SH-SY5Y (cell line): ENCODE measurements around the gene G0S2.

ENCODE experiments used
- GATA2 ChIP-seq: IDR thresholded peaks from 2 replicates; pipeline ENCODE4 v1.6.1; 2011; ENCODE audit warnings: mild to moderate bottlenecking, low read depth, low read length
- GATA3 ChIP-seq: IDR thresholded peaks from 2 replicates; pipeline ENCODE4 v1.6.1; 2011; ENCODE audit warnings: low read depth, mild to moderate bottlenecking, low read length, moderate library complexity

DNA sequence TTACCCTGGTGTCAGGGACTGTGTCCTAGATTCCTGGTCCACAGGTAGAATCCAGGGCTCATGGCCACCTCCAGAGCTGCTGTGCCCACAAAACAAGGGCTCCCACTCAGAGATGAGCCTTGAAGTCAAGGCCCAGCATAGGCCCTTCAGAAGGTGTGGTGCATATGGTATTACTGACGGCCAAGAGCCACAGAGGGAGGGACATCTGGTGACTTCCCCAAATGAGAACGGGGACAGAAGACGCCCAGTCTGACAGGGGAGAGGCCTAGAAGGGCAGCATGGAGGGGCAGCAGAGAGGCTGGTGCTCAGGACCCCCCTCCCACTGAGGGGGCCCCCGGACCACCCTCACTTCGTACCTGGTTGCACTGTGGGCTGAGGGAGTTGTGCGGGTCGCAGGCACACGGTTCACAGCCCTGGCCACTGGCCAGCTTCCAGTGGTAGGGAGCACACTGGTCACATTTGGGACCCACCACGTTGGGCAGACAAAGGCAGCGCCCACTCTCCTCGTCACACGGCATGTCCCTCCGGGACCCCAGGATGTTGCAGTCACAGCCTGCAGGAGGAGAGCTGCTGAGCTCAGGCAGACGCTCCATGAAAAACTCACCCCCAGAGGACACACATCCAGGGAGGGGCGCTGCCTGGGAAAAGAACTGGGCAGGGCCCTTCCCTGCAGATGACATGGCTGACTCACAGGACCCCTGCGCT, 48.0 kb upstream of the G0S2 start:
- TF ChIP-seq GATA3 = no peak
- no peak for TF ChIP-seq GATA2
